Kidney tubule cell (primary cell): ENCODE measurements around the gene SLC17A9.

Source experiments
- DNase-seq: peaks from one replicate; pipeline ENCODE4 v3.0.0-alpha.2; 2018; ENCODE audit warnings: low spot score

Gene SLC17A9

GRCh38 chr20:62984666-62985443, 32.3 kb downstream of the SLC17A9 start:
- no peak for DNase-seq

GRCh38 chr20:62985444-62985778, 32.9 kb downstream of the SLC17A9 start:
- no peak for DNase-seq

- DNase-seq = no peak
These were observed 33.8 kb downstream of the SLC17A9 start for GRCh38 chr20:62986257-62986800.

GRCh38 chr20:62987114-62987513, 34.6 kb downstream of the SLC17A9 start:
- no peak for DNase-seq

- DNase-seq = no peak
These were observed 36.7 kb downstream of the SLC17A9 start for GRCh38 chr20:62989201-62989601.

- no peak for DNase-seq
These were observed 37.9 kb downstream of the SLC17A9 start for GRCh38 chr20:62990306-62990825.

GRCh38 chr20:62991196-62991807, 38.8 kb downstream of the SLC17A9 start:
- no peak for DNase-seq

GRCh38 chr20:62991863-62992262, 39.4 kb downstream of the SLC17A9 start:
- DNase-seq = no peak

GRCh38 chr20:62993856-62994494, 41.5 kb downstream of the SLC17A9 start:
- no peak for DNase-seq

GRCh38 chr20:62994869-62995281, 42.4 kb downstream of the SLC17A9 start:
- no peak for DNase-seq

- DNase-seq = no peak
These were observed 43.0 kb downstream of the SLC17A9 start for GRCh38 chr20:62995481-62995880.

- DNase-seq = no peak
These were observed 43.5 kb downstream of the SLC17A9 start for GRCh38 chr20:62995898-62996595.

- DNase-seq = no peak
These were observed 44.1 kb downstream of the SLC17A9 start for GRCh38 chr20:62996596-62996982.

GRCh38 chr20:62997417-62998035, 45.0 kb downstream of the SLC17A9 start:
- DNase-seq = no peak

- DNase-seq = no peak
These were observed 45.9 kb downstream of the SLC17A9 start for GRCh38 chr20:62998449-62998848.

- no peak for DNase-seq
These were observed 47.1 kb downstream of the SLC17A9 start for GRCh38 chr20:62999580-62999979.

GRCh38 chr20:63000036-63000435, 47.5 kb downstream of the SLC17A9 start:
- no peak for DNase-seq

GRCh38 chr20:63000958-63001357, 48.4 kb downstream of the SLC17A9 start:
- no peak for DNase-seq

GRCh38 chr20:63002511-63002910, 50.0 kb downstream of the SLC17A9 start:
- no peak for DNase-seq

- DNase-seq = no peak
These were observed 51.0 kb downstream of the SLC17A9 start for GRCh38 chr20:63003546-63003945.

GRCh38 chr20:63004607-63005364, 52.3 kb downstream of the SLC17A9 start:
- DNase-seq = no peak
